Colonic mucosa (tissue), 4 donors: ENCODE results near the gene GMIP. TPM values are rescaled to one million over a fixed set of nuclear protein-coding genes. Genes with fewer than 3 reads are reported as not detected.
A peak's percentile ranks its signal among the peaks of the same experiment; 100 is the strongest.

Experiments used
- DNase-seq: peaks from one replicate; pipeline ENCODE4 v3.0.0-alpha.2; 2020
- H3K27ac ChIP-seq: fragments of 200-600 bp; one replicate; pipeline ENCODE4 v1.8.0; 2021
- H3K27me3 ChIP-seq: fragments of 200-600 bp; one replicate; pipeline ENCODE4 v1.8.0; 2021
- H3K36me3 ChIP-seq: fragments of 200-600 bp; one replicate; pipeline ENCODE4 v1.8.0; 2021
- H3K4me1 ChIP-seq: fragments of 200-600 bp; one replicate; pipeline ENCODE4 v1.8.0; 2021; ENCODE audit warnings: mild to moderate bottlenecking
- H3K4me3 ChIP-seq: fragments of 200-600 bp; one replicate; pipeline ENCODE4 v1.8.0; 2021
- H3K9ac ChIP-seq, 2 donors: one replicate each; pipeline ENCODE4 v1.7.0; 2013; ENCODE audit warnings: control low read depth in 2 of 2, low read depth in 2 of 2, low read length in 2 of 2
- H3K9me3 ChIP-seq: fragments of 200-600 bp; one replicate; pipeline ENCODE4 v1.8.0; 2021
- CTCF ChIP-seq: fragments of 200-600 bp; IDR thresholded peaks from one replicate; pipeline ENCODE4 v1.8.0; 2022; ENCODE audit warnings: antibody characterized with exemption, mild to moderate bottlenecking
- intact Hi-C: fragments of 100-400 bp; cut with DNase I; formaldehyde crosslinking; loops from one replicate; pipeline ENCODE4 v1.14.1; 2022
- total RNA-seq, 2 donors: library from RNA; stranded (reverse); fragmentation: NEBNext Ultra II Directional in 1 of 2; extraction: Animal tissue kit (Norgen Biotek cat#: 25700) in 1 of 2; gene quantifications; one replicate each; pipeline ENCODE4 v1.2.1, GENCODE V29; 2021
- donor health status: healthy.
- donor health status: DM: no; HTN: no; CAD: no.
- donor health status: DM: no; HTN: no; CAD: no.

GMIP gene
- total RNA-seq, 2 donors from 2014 or later = 31.4 to 32.2 TPM

- no peaks in the 10 kb centered on the region for H3K4me1 ChIP-seq
- H3K27ac ChIP-seq = no peak overlapping the region
- no peak for DNase-seq
- no peak overlapping the region for H3K9ac ChIP-seq
- no peak overlapping the region for H3K4me3 ChIP-seq
- peaks cover 4% of the 10 kb centered on the region for H3K36me3 ChIP-seq
- no peak for TF ChIP-seq CTCF
- H3K9me3 ChIP-seq = no peaks in the 10 kb centered on the region
- intact Hi-C loops = loop anchor here (2.0 kb wide), 1 partner anchor 113 kb away; no protein-coding TSS in a partner anchor
- H3K27me3 ChIP-seq = no peaks in the 10 kb centered on the region
Observed at GRCh38 chr19:19645233-19645870, 1.9 kb upstream of the GMIP start.

GRCh38 chr19:19644054-19644388 is 564 bp upstream of the GMIP start:
- Histone ChIP-seq H3K36me3 (peaks cover 4% of the 10 kb centered on the region), H3K4me1 (no peaks in the 10 kb centered on the region), H3K9ac (peak overlapping the region; percentile 86 to 93), H3K9me3 (no peaks in the 10 kb centered on the region), H3K27me3 (no peaks in the 10 kb centered on the region), H3K4me3 (peak overlapping the region; percentile 75), H3K27ac (peak overlapping the region; percentile 67)
- no peak for DNase-seq
- no peak for TF ChIP-seq CTCF
- intact Hi-C loops = loop anchor here (2.0 kb wide), 1 partner anchor 111 kb away; no protein-coding TSS in a partner anchor

- Histone ChIP-seq H3K27me3 (no peaks in the 10 kb centered on the region), H3K36me3 (peaks cover 4% of the 10 kb centered on the region), H3K4me3 (peak overlapping the region; percentile 75), H3K4me1 (no peaks in the 10 kb centered on the region), H3K27ac (peak overlapping the region; percentile 67), H3K9me3 (no peaks in the 10 kb centered on the region), H3K9ac (peak overlapping the region; percentile 86 to 93)
- intact Hi-C loops = no loop called here
- DNase-seq = no peak
- no peak for TF ChIP-seq CTCF
Observed at GRCh38 chr19:19642506-19643157, 825 bp downstream of the GMIP start.

GRCh38 chr19:19637523-19638251 is 5.8 kb downstream of the GMIP start:
- no peak for DNase-seq
- no peak overlapping the region for H3K9ac ChIP-seq
- no peaks in the 10 kb centered on the region for H3K9me3 ChIP-seq
- H3K4me3 ChIP-seq = no peak overlapping the region
- no peak overlapping the region for H3K27ac ChIP-seq
- no peaks in the 10 kb centered on the region for H3K36me3 ChIP-seq
- no peak for TF ChIP-seq CTCF
- intact Hi-C loops = no loop called here
- H3K27me3 ChIP-seq = no peaks in the 10 kb centered on the region
- H3K4me1 ChIP-seq = no peaks in the 10 kb centered on the region

GRCh38 chr19:19637186-19637522 is 6.3 kb downstream of the GMIP start:
- DNase-seq = no peak
- H3K27ac ChIP-seq = no peak overlapping the region
- no peak overlapping the region for H3K9ac ChIP-seq
- TF ChIP-seq CTCF = no peak
- H3K36me3 ChIP-seq = no peaks in the 10 kb centered on the region
- intact Hi-C loops = no loop called here
- no peaks in the 10 kb centered on the region for H3K27me3 ChIP-seq
- no peaks in the 10 kb centered on the region for H3K9me3 ChIP-seq
- no peak overlapping the region for H3K4me3 ChIP-seq
- H3K4me1 ChIP-seq = no peaks in the 10 kb centered on the region
